HFF-Myc (cell line): ENCODE data around the gene TNS1.

Experiments used
- DNase-seq: peaks from one replicate; pipeline ENCODE4 v3.0.0-alpha.2; 2011; ENCODE audit warnings: low read depth; ENCODE audit errors: extremely low read depth
- H3K4me3 ChIP-seq: replicated peaks from 2 replicates; pipeline ENCODE4 v1.5.1; 2011; ENCODE audit warnings: low read depth, mild to moderate bottlenecking, control low read depth, low read length
- TF ChIP-seq, protein P1 (sequence below): IDR thresholded peaks from 2 replicates; pipeline ENCODE4 v1.5.1; 2012; ENCODE audit warnings: mild to moderate bottlenecking, low read depth, low read length, control low read depth; ENCODE audit errors: missing control alignments

The TNS1 gene

DNA sequence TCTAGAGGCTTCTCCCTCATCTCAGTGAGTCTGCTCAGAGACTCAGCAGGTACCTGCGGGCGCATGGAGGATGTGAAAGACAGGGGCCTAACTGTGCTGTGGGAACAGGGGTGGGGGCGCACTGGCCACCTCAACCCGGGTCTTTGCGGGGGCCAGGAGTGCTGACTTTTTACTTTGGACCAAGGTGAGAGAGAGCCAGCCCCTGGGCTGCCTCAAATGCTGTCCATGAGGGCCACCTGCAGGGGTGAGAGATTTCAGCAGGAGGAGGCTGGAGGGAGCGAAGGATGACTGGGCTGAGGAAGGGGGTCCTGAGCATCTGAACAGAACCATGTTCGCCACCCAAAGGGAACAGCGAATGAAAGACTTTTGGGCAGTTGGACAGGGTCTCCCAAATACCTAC is 129.4 kb downstream of the TNS1 start:
- no peak for DNase-seq
- H3K4me3 ChIP-seq = no peak overlapping the region
- TF ChIP-seq, protein P1, sequence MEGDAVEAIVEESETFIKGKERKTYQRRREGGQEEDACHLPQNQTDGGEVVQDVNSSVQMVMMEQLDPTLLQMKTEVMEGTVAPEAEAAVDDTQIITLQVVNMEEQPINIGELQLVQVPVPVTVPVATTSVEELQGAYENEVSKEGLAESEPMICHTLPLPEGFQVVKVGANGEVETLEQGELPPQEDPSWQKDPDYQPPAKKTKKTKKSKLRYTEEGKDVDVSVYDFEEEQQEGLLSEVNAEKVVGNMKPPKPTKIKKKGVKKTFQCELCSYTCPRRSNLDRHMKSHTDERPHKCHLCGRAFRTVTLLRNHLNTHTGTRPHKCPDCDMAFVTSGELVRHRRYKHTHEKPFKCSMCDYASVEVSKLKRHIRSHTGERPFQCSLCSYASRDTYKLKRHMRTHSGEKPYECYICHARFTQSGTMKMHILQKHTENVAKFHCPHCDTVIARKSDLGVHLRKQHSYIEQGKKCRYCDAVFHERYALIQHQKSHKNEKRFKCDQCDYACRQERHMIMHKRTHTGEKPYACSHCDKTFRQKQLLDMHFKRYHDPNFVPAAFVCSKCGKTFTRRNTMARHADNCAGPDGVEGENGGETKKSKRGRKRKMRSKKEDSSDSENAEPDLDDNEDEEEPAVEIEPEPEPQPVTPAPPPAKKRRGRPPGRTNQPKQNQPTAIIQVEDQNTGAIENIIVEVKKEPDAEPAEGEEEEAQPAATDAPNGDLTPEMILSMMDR = no peak

DNA sequence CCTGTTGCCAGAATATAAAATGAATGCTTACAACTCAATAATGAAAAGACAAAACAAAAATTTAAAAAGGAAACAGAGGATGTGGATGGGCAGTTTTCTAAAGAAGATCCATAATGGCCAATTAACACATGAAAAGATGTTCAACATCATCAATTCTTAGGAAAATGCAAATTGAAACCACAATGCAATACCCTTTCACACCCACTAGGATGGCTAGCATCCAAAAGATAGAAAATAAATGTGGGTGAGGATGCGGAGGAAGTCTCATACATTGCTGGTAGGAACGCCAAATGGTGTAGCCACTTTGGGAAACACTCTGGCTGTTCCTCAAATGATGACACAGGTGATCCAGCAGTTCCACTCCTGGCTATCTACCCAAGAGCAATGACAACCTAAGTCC is 130.5 kb downstream of the TNS1 start:
- no peak for DNase-seq

DNA sequence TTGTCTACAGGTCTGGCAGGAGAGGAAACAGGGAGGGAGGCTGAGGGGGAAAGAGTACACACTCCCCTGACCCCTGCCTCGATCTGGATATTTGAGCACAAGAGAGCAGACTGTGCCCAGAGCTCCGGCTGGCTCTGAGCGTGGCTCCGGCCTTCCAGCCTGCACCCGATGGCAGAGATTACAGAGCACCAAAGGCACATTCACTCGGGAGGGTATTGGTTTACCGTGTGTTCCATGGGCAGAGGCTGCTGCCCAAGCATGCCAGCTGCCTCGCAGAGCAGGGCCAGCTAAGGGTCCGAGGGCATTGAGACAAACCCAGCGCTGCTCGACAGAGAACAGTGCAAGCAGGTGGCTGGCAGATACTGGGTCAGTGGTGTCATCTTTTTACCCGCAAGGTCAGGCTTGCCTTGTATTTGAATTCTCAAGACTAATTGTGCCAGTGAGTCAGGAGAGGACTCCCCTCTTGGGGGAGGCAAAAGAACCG is 132.2 kb downstream of the TNS1 start:
- no peak for DNase-seq
- TF ChIP-seq, protein P1 = no peak
- no peak overlapping the region for H3K4me3 ChIP-seq

More for the DNA sequence above, 130.5 kb downstream of the TNS1 start:
- no peak overlapping the region for H3K4me3 ChIP-seq
- TF ChIP-seq, protein P1 = no peak

DNA sequence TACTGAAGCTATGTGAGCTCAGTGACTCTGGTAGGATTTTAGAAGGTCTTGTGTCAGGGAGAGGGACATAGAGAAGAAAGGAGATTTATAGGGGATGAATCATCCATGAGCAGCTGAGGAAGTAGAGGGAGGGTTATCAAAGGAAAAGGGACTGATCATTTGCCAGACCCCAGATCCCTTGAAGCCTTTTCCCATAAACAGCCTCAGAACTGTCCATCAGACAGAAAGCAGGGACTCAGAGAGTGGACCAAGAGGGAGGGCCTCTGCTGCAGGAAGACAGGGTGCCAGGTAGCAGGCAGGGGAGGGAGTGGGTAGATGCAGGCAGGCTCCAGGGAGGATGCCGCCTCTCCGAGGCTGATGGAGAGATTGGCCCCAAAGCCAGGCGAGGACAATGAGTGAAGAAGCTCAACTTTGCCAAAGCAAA is 133.9 kb downstream of the TNS1 start:
- H3K4me3 ChIP-seq = no peak overlapping the region
- no peak for DNase-seq
- TF ChIP-seq, protein P1 = no peak

DNA sequence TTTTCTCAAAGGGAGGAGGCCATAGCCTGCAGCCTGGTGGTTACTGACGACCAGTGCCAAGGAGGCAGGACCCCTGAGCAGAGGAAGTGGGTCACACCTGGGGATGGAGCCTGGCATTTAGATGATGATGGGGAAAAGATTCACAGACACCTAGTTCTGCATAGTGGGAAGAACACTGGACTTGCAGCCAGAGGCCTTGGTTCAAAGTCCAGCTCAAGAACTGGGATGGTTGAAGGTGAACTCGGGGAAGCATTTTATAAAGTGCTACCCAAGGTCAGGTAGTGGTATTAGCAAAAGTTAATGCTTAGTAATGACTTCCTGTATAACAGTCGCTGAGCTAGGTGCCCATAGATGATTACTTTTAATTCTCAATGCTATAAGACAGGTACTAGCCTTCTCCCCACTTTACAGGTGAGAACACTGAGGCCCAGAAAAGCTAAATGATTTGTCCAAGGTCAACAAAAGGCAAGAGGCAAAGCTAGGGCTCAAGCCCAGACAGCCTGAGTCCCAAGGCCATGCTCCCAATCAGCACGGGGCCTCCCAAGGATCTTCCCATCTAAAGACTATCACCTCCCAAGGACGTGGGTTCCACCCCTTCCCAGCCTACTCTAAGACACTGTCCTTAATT is 134.4 kb downstream of the TNS1 start:
- H3K4me3 ChIP-seq = no peak overlapping the region
- TF ChIP-seq, protein P1 = no peak
- DNase-seq = no peak

DNA sequence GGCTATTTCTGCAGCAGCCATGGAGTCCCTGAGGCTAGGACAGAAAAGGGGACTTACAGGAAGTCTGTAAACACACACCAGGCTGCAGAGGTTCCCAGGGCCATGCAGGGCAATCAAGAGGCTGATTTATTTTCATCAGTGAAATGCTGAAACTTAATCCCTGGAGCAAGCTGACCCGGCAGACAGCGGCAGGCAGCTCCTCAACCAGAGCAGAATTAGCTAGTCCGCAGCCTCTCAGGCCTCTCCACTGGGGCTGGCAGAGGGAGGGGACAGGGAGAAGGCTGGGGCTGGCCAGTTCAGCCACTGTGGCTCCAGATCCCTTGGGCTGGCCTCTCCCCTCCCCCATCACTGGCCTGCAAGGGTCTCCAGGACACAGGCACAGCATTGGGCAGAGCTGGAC is 136.3 kb downstream of the TNS1 start:
- TF ChIP-seq, protein P1 = no peak
- H3K4me3 ChIP-seq = no peak overlapping the region
- no peak for DNase-seq
